ENCODE measurements around the gene VSIR. TPM values are rescaled to one million over a fixed set of nuclear protein-coding genes. Genes with fewer than 3 reads are reported as not detected.
A peak's percentile ranks its signal among the peaks of the same experiment; 100 is the strongest.

VSIR gene
- total and polyA plus RNA-seq, 10 of the 15 experiments (the other 5 are each of a cell fraction or from before 2014, with no cell fraction given): 0.19 to 12.5 (median 6.7) TPM

DNA sequence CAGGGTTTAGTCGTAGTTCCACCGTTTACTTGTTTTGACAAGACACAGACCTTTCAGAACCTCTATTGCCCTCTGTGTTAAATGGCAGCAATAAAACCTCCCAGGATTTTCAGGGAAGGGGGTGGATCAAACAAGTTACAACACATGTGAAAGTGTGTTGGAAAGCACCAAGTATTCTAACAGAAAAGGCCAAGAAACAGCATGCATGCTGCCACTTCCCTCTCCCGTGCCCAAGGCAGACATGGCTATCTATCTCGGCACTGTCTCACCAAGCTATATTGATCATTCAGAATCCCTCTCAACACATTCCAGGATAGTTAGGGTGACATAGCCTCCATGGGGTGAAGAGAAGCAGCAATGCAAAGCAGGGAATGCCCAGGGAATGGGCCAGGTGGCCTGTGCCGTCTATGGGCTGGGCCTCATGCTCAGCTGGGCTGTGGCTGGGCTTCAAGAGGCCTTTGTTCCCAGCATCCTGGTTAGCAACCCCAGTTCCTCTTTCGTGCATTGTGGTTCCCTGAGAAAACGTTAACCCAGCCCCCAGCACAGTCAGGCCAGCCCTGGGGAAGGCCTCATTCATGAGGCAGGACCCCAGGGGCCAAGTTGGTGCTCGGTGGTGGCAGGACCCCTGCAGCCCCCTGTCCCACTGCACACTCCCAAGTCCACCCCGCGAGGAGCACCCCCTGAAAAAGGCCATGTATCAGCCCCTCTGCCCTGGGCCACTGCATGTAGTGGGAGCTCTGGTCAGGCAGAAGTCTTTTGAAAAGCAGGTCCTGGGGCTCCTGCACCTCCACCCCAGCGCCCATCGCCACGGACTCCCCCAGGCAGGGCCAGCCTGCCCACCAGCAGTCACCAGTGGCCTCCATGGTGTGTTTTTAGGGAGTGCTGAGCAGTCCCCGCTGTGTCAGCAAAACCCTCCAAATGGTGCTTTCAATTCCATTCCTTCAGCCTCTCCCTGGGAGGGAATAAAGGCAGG is 25.5 kb downstream of the VSIR start (continued):
- TF ChIP-seq CEBPB (IDR thresholded peaks at IDR 0.05; ENCODE audit: borderline replicate concordance in 1 of 2, low read depth in 2 of 2, low read length in 2 of 2) (no peak), NR2F1 (conservative IDR thresholded peaks at IDR 0.05) (no peak), IKZF2 (IDR thresholded peaks at IDR 0.05) (peak; percentile 84 to 86; a peak in 3 of 4 replicates), CBX3 (IDR thresholded peaks at IDR 0.05; ENCODE audit: borderline replicate concordance, low read depth) (no peak), EZH2 (IDR thresholded peaks at IDR 0.05; ENCODE audit: borderline replicate concordance, control insufficient read depth, low read depth, low read length) (no peak), SREBF2 (IDR thresholded peaks at IDR 0.05; ENCODE audit: low read length) (no peak), ZNF384 (IDR thresholded peaks at IDR 0.05; ENCODE audit: borderline replicate concordance, low read depth, low read length) (no peak), SMAD5 (IDR thresholded peaks at IDR 0.05; ENCODE audit: low read depth) (no peak), POLR2AphosphoS2 (IDR thresholded peaks at IDR 0.05; ENCODE audit: low read depth, low read length) (peak; percentile 63; the same call in 1 of the 2 replicates), TCF12 (IDR thresholded peaks at IDR 0.05; ENCODE audit: low read depth, low read length) (peak; percentile 86), RB1 (IDR thresholded peaks at IDR 0.05; ENCODE audit: borderline replicate concordance) (no peak), SMC3 (IDR thresholded peaks at IDR 0.05; ENCODE audit: borderline replicate concordance, low read length) (no peak; the same call in 1 of the 2 replicates), RUNX3 (IDR thresholded peaks at IDR 0.05; ENCODE audit: low read length) (peak; percentile 87), SUZ12 (IDR thresholded peaks at IDR 0.05; ENCODE audit: unreplicated experiment) (no peak), MEF2B (IDR thresholded peaks at IDR 0.05; ENCODE audit: partially characterized antibody, poor library complexity, severe bottlenecking) (peak; percentile 42)
- TF ChIP-seq, protein P1, sequence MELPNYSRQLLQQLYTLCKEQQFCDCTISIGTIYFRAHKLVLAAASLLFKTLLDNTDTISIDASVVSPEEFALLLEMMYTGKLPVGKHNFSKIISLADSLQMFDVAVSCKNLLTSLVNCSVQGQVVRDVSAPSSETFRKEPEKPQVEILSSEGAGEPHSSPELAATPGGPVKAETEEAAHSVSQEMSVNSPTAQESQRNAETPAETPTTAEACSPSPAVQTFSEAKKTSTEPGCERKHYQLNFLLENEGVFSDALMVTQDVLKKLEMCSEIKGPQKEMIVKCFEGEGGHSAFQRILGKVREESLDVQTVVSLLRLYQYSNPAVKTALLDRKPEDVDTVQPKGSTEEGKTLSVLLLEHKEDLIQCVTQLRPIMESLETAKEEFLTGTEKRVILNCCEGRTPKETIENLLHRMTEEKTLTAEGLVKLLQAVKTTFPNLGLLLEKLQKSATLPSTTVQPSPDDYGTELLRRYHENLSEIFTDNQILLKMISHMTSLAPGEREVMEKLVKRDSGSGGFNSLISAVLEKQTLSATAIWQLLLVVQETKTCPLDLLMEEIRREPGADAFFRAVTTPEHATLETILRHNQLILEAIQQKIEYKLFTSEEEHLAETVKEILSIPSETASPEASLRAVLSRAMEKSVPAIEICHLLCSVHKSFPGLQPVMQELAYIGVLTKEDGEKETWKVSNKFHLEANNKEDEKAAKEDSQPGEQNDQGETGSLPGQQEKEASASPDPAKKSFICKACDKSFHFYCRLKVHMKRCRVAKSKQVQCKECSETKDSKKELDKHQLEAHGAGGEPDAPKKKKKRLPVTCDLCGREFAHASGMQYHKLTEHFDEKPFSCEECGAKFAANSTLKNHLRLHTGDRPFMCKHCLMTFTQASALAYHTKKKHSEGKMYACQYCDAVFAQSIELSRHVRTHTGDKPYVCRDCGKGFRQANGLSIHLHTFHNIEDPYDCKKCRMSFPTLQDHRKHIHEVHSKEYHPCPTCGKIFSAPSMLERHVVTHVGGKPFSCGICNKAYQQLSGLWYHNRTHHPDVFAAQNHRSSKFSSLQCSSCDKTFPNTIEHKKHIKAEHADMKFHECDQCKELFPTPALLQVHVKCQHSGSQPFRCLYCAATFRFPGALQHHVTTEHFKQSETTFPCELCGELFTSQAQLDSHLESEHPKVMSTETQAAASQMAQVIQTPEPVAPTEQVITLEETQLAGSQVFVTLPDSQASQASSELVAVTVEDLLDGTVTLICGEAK (IDR thresholded peaks at IDR 0.05; ENCODE audit: borderline replicate concordance): no peak
- TF ChIP-seq, protein P2, sequence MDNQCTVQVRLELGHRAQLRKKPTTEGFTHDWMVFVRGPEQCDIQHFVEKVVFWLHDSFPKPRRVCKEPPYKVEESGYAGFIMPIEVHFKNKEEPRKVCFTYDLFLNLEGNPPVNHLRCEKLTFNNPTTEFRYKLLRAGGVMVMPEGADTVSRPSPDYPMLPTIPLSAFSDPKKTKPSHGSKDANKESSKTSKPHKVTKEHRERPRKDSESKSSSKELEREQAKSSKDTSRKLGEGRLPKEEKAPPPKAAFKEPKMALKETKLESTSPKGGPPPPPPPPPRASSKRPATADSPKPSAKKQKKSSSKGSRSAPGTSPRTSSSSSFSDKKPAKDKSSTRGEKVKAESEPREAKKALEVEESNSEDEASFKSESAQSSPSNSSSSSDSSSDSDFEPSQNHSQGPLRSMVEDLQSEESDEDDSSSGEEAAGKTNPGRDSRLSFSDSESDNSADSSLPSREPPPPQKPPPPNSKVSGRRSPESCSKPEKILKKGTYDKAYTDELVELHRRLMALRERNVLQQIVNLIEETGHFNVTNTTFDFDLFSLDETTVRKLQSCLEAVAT (IDR thresholded peaks at IDR 0.05): peak; percentile 55; the same call in 1 of the 2 replicates
- TF ChIP-seq, protein P3, sequence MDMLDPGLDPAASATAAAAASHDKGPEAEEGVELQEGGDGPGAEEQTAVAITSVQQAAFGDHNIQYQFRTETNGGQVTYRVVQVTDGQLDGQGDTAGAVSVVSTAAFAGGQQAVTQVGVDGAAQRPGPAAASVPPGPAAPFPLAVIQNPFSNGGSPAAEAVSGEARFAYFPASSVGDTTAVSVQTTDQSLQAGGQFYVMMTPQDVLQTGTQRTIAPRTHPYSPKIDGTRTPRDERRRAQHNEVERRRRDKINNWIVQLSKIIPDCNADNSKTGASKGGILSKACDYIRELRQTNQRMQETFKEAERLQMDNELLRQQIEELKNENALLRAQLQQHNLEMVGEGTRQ (IDR thresholded peaks at IDR 0.05; ENCODE audit: borderline replicate concordance, low read depth, low read length): peak; percentile 48
- TF ChIP-seq, protein P4, sequence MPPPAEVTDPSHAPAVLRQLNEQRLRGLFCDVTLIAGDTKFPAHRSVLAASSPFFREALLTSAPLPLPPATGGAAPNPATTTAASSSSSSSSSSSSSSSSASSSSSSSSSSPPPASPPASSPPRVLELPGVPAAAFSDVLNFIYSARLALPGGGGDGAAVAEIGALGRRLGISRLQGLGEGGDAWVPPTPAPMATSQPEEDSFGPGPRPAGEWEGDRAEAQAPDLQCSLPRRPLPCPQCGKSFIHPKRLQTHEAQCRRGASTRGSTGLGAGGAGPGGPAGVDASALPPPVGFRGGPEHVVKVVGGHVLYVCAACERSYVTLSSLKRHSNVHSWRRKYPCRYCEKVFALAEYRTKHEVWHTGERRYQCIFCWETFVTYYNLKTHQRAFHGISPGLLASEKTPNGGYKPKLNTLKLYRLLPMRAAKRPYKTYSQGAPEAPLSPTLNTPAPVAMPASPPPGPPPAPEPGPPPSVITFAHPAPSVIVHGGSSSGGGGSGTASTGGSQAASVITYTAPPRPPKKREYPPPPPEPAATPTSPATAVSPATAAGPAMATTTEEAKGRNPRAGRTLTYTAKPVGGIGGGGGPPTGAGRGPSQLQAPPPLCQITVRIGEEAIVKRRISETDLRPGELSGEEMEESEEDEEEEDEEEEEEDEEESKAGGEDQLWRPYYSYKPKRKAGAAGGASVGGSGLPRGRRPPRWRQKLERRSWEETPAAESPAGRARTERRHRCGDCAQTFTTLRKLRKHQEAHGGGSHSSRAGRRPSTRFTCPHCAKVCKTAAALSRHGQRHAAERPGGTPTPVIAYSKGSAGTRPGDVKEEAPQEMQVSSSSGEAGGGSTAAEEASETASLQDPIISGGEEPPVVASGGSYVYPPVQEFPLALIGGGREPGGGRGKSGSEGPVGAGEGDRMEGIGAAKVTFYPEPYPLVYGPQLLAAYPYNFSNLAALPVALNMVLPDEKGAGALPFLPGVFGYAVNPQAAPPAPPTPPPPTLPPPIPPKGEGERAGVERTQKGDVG (CRISPR knock-in tag; IDR thresholded peaks at IDR 0.05): no peak
